HG03196 (cell line): ENCODE results near the gene ZBTB38.

Experiments
- ATAC-seq: cut with Tn5 transposase; IDR thresholded peaks from one replicate; pipeline ENCODE4 v1.9.1; 2021; ENCODE audit not compliant: unreplicated experiment

Gene ZBTB38

DNA sequence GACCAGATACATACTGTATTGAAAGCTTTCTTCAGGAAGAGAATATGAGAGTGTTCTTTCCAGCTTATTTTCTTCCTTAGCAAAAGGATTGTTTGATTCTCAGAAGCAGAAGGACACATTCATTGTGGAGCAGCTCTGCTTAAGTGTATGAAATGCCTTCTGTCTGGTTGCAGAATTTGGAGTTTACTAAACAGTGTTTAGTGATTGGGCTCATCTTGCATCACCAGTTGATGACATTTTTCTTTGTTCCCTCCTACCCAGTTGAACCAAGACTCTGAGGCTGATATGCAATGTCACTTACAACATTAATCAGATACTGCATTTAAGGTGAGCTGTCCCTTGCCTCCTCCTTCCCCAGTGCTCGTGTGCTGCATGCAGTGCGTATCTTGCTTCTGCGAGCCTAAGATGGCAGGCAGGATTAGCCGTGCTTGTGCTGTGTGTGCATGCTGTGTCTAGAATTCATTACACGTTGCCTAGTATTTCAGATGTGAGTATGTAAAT is 18.4 kb downstream of the ZBTB38 start:
- no peak for ATAC-seq

DNA sequence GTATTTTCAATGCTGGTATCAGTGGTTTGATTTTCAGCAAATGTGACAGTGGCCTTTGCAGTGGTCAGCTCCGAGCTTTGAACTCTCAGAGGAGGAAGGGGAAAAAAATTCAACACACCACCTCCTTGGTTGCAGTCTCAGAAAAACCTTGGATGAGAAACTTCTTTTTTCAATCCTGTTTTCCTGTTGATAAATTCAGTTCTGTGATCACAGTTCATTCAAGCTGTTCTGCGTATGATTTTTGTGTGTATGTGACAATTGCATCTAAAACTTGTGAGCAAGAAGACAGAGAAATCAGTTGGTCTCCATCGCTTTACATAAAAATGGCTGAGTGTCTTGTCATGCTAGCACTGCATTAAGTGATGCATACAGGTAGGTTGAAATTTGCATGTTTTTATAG is 19.2 kb downstream of the ZBTB38 start:
- ATAC-seq: no peak

DNA sequence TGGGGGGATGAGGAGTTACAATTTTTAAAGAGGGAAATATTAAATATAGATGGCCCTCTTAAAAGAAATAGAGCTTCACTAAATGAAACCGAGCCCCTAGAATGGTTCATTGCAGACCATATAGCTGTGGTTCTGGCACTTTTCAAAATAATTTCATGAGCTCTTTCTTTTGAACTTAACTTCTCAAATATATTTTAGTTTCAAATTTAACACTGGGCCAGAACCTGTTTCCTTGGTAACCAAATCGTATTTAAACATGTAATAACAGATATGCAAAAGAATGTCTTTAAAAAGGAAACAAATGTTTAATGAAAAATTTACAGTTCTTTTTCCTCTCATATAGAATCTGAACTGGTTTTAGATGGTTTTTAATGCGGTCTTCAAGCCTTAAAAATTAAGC is 20.1 kb downstream of the ZBTB38 start:
- ATAC-seq: no peak

DNA sequence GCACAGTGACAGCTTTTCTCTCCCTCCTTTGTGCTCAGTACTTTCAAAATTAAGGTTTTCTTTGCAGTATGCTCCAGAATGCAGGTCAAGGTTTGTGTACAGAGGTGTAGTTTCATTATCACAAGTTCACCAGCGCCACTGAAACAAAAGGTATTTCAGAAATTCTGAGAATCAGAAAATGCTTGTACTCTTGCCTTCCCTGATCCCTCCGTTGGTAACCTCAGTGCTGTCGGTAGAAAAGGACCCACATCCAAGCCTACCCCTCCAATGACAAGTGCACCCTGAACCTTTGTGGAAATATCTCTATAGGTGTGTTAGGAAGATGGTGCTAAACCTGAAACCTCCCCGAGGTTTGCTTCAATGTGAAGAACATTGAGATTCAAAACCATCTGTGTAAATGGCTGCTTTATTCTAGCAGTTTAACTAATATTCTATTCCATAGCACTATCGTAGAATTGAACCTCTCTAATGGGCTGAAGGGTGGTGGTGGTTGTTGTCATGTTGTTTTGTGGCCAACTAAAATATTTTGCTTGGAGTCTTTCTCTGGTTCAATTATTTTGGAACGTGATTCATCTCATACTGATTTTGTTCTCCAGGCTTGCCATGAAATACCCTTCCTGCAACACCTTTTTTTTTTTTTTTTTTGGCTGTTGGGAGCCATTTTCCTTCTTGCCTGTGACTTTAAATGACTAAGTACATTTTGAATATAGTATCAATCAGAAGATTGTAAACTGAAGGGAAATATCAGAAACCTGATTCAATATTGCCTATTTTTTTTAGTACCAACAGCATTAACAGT is 20.7 kb downstream of the ZBTB38 start:
- ATAC-seq: no peak

DNA sequence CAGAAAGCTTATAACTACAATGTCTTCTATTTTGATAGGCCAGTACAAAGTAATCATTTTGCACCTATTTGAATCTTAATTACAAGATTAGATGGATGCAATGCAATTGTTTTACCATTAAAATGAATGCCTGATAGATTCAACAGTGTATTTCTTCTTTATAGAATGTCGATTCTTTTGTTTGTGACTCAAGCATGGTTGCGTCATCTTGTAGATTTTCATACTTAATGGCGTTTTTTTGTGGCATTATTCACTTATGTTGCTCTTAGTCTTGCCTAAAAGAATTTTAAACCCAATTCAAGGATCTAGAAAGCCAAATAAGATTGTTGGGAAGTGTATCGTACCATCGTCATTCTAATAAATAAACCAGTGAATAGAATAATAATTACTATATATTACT is 21.4 kb downstream of the ZBTB38 start:
- ATAC-seq: no peak

DNA sequence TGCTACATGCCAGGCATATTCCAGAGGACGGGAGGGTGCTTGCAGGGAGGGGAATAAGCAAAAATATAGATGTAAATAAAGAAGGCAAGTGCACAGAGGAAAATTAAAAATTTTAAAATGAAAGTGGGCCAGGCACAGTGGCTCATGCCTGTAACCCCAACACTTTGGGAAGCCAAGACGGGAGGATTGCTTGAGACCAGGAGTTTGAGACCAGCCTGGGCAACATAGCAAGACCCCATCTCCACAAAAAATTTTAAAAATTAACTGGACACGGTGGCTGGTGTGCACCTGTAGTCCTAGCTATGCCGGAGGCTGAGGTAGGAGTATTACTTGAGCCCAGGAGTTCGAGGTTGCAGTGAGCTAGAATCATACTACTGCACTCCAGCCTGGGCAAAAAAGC is 22.4 kb downstream of the ZBTB38 start:
- ATAC-seq: no peak

DNA sequence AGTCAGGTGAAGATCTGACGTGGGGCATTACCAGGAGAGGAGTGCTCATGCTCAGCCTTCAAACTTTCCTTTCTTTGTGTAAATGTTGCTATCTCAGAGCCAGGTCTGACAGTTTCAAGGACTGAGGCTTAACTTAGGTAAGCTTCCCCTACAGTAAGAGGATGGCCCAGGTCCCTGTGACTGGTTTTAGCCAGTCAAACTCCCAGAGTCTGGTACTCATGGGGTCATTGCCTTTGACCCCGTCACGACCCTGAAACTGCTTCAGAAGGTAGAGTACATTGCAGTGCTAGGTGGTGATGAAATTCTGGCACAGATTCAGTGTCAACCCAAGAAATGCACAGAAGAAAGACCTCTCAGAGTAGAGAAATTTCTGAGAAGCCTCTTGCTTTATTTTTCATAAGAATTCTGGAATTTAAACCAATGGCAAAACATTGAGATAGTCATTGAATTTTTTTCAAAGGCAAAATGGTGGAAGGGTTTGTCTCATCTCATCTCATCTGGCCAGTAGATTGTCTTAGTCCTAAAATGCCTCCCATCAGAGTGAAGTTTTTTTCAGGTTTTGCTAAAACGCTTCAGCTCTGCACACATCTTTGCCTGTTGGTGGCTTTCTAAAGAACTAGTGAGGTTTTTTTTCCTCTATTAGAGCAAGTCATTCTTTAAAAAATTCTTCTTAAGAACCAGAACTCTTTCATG is 23.1 kb downstream of the ZBTB38 start:
- ATAC-seq: no peak

DNA sequence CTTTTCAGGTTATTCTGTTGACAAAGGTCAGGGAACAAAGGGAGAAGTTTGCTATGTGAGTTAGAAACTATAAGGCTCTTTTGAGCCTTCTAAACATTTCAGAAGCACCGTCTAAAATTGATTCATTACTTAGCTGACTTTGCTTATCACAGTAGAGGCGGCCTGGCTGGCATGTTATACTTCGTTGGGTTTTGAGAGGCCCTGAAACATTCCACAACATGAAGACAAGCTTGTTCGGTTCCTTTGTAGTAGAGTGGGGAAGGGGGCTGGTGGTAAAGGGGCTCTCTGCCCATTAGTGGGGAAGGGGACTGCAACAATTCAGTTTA is 23.6 kb downstream of the ZBTB38 start:
- ATAC-seq: no peak

DNA sequence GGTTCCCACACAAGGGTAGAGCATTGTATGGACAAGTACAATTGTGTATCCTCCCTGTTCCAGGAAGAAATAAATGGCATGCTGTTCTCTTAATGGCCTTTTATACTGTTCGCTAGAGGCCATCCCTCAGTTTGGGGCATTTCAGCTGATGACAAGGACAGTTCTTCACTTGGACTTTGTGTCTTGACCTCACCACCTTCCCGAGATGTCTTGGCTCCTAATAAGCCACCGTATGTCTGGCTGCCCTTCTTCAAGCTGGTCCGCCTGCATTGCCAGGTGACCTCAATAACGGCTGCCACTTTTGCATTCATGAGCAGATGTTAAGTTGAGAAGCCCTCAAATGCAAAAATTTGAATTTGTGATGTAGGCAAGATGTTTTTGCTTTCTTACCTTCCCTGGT is 24.1 kb downstream of the ZBTB38 start:
- no peak for ATAC-seq

DNA sequence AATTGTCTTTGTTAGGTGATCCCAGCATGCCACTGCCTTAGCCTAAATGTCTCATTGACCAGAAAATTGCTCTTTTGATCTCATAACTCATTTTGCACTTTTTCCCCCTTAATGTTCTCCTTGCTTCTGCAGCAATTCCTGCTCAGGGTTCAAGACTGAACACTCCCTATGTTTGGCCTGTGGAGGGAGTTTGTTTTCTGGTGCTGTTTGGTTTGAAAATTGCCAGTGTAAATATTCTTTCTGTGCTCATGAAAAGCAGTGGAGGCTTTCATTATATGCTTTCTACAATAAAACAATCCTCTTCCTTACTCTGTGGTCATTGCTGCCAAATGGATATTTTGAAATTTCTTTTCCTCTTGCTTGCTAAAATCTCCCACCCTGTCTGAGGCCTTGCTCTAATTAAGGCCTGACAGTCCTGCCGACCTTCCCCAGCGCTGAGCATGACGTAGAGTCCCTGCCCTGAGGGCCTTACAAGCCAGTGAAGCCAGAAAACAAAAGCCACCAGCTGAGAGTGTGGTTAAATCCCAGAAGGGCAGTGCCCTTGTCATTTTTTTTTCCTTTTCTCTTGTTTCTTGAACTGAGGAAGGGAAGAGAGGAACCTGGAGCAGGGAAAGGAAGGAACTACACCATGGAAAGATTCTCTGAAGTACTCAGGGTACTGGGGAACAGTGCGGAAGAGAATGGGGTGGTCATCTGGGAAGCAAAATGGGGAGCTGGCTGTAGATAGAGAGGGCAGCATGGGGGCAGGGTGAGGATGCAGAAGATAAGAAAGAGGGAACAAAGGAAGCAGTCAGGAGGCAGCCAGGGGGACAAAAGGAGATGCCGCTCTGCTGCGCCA is 24.8 kb downstream of the ZBTB38 start:
- ATAC-seq: no peak

DNA sequence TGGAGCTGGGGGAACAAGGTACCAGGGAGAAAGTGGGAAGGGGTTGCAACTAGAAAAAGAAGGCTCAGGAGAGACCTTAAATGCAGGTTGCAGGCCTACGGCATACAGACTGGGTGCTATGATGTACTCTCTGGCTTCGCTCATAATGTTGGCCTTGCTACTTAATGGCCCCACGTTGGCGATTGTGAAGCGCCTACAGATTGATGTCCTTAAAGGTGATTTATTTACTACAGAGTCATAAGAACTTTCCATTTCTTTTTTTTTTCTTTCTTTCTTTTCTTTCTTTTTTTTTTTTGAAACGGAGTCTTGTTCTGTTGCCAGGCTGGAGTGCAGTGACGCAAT is 25.4 kb downstream of the ZBTB38 start:
- ATAC-seq: no peak

DNA sequence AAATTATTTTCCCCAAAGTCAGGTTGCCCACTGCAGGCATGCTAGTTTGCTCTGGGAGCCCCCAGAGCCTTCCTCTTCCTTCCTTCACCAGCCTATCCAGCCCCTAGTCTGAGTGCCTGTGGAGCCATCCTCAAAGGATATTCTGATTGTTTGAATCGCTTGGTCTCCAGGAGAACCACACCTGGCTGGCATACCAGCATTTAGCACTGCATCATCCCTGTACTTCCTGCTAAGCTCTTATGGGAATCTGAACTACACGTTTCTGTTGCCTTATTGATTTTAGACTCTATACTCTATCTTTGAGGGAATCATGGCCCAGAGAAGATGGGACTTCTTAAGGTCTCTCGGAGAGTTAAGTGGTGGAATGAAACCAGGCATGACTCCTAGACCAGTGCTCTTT is 26.3 kb downstream of the ZBTB38 start:
- no peak for ATAC-seq

DNA sequence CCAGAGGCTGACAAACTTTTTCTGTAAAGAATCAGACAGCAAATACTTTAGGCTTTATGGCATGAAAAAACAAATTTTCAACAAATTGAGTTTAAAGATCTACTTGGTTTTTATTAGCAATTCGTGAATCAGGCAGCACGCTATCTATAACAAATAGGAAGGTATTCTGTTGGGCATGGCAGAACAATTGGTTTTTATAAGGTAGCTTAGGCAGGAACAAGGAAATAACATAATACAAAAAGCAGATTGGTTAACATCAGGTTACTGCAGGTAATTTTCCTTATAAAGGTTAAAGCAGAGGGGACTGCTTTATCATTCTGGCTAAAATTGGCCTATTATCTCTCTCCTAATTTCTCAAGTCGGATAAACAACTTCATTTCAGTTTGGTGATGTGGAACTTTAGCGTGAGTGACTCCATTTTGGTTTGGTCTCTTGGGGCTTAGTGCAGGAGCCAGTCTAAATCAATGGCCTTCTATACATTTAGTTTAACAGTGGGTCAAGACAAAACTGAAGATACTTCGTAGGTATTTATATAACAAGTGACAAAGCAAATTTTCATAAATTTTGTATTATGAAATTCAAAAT is 26.8 kb downstream of the ZBTB38 start:
- ATAC-seq: no peak

DNA sequence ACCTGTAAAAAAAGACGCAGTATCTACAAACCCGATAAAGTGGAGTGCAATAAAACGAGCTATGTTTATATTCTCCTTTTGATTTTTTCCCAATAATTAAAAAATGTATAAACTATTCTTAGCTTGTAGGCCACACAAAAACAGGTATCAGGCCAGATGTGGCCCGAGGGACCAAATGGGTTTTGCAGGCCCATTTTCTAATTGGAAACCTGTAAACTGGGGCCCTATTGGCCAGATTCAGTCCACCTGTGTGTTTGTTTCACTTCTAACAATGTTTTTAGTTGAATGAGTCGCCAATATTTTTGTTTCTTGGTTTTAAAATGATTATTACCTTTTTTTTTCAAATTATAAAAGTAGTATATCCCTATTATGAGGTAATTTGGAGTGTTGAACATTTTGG is 29.7 kb downstream of the ZBTB38 start:
- ATAC-seq: no peak

DNA sequence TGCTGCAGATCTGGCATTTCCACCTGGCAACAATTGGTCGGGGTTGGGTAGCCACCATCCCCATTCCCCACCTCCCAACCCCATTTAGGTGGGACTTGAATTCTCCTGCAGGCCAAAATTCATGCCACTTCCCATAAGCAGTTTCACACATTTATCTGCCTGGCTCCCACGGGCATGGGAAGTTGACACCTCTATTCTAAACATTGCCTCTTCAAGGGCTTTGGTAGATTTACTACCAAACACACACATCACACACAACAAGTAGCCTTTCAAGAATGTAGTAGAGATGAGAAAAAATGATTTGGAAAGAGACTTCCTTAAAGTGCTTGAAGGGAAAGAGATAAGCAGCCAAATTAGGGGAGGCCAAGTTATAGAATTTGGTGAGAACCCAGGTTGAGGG is 30.9 kb downstream of the ZBTB38 start:
- ATAC-seq: no peak

DNA sequence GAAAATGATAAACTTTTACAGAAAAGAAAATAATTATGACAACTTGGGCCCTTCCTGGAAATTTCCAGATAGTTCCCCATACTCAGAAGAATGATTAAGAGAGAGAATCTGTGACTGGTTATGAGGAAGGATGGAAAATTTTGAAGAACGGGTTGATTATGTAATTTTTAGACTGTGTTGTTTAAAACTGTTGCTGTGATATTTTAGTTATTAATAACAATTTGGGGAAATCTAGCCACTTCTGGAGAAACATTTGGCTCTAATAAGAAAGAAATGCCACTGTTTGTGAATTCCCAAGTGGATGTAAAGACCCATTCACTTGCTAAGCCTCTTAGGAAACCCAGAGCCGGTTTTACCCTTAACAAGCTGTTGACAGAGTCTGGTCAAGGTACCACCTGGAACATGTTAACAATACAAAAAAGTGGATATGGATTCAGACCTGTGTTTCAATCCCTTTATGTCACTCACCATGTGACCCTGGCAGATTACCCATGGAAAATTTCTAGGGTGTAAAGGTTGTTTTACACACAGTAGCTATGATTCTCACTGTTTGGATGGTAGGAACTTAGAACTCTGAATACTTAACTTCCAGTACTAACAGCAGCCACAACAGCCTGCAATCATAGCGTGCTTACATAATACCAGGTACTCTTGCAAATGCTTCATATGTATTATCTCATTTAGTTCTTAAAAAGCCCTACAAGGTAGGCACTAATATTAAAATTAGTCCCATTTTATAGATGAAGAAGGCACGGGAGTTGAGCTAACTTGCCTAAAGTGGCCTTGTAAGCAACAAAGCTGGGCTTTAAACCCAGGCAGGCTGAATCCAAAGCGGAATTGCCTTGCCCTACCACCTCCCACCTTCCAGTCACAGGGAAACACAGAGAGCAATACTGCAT is 32.0 kb downstream of the ZBTB38 start:
- ATAC-seq: no peak

DNA sequence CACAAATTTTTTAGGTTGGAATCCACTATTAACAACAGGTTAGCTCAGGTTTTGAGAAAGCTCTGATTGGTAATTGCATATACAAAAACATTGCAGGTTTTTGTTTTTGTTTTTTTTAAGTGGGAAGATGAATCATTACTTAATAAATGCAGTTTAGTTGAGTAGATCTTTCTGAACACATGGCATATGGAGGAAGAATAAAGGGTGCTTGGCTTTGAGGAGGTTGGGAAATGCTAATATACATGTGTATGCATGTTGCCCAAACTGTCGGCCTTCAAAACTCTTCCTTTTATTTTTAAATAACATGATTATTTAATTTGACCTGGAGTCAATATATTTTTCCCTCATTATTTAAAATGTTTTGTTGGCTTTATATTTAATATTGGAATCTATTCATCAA is 32.8 kb downstream of the ZBTB38 start:
- ATAC-seq: no peak

DNA sequence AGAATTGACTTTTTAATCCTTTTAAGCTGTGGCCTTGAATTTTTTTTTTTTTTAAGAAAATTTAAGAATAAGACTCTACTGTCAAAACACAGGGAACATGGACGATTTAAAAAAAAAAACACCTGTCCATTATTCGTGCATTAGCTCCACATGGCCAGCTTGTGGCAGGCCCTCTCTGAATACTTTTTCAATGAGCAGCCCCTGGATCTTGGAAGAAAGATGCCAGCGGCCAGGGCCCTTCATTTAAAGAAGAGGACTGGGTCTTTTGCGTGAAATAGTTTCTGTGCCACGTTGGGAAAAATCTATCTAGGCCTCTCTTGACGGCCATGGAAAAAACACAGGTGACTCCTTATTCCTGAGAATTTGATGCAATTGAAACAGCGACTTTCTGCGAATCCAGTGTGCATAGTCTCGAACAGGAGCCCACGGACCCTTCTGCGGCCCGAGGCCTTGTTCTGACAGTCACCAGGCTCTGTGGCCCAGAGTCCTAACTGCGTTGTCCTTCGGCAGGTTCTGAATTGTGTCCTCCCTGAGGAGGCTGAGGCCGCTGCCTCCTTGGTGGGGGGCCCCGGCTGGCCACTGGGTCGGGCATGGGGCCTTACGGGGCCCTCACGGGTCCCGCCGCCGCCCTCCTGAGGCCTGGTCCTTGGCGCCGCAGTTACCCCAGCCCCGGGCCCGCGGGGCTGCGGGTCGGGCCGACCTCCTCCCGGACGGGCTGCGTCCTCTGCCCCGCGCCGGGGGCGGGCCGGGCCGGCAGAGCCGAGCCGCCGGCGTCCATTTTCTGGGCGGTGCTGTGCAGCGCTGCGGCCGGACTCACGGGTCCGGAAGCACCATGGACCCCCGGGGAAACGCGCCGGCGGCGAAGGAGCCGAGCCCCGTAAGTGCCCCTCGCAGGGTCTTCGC is 33.5 kb downstream of the ZBTB38 start:
- ATAC-seq: peak; percentile 52

DNA sequence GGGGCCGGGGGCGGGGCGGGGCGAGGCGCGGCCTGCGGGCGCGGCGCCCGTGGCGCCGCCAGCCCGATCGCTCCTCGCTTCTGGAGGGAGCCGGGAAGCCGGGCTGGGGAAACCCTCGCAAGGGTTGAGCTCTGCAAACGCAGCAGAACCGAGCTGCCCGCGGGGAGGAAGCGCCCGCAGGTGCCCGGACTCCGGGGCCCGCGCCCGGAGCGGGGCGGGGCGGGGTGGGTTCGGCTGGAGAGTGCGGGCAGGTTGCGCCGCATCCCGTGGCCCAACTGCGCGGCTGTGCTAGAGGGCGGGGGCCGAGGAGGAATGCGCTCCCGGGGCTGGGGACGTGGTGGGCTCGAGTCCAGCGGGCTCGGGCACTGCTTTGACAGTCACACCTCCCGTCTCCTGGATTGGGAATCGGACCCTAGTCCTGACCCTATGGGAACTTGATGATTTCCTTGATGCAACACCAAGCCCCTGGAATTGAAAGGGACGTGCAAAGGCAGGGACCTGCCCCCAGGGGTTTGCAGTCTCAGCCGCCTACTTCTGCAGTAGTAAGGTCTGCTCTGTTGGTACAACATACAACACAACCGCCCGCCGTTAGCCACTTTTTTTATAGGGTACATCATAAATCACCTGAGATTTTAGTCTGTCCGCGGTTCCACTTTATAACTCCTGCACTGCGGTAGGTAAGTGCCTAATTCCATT is 34.3 kb downstream of the ZBTB38 start:
- ATAC-seq: peak; percentile 52
